T1000 (cell line): ENCODE measurements around the gene PPP2R1B.

ENCODE experiments used
- DNase-seq: peaks from one replicate; lab custom pipeline; 2025; ENCODE audit warnings: mixed read lengths; lab: John Stamatoyannopoulos, UW

The PPP2R1B gene

GRCh38 chr11:111748035-111748804 is 18.0 kb downstream of the PPP2R1B start:
- DNase-seq, result no peak

GRCh38 chr11:111745719-111746504 is 20.3 kb downstream of the PPP2R1B start:
- DNase-seq, result no peak

GRCh38 chr11:111743700-111744099 is 22.5 kb downstream of the PPP2R1B start:
- DNase-seq, result no peak

GRCh38 chr11:111741751-111742150 is 24.4 kb downstream of the PPP2R1B start:
- no peak for DNase-seq

- no peak for DNase-seq
These were observed 26.9 kb downstream of the PPP2R1B start for GRCh38 chr11:111739299-111739698.

- DNase-seq, result no peak
These were observed 28.6 kb downstream of the PPP2R1B start for GRCh38 chr11:111737444-111738210.

- DNase-seq, result no peak
These were observed 29.4 kb downstream of the PPP2R1B start for GRCh38 chr11:111736621-111737443.

GRCh38 chr11:111736181-111736590 is 30.0 kb downstream of the PPP2R1B start:
- DNase-seq, result no peak

- peak; percentile 79 for DNase-seq
These were observed 30.7 kb downstream of the PPP2R1B start for GRCh38 chr11:111735262-111736116.

- no peak for DNase-seq
These were observed 31.3 kb downstream of the PPP2R1B start for GRCh38 chr11:111734954-111735261.

- no peak for DNase-seq
These were observed 31.9 kb downstream of the PPP2R1B start for GRCh38 chr11:111734101-111734953.

- no peak for DNase-seq
These were observed 32.5 kb downstream of the PPP2R1B start for GRCh38 chr11:111733611-111734088.

GRCh38 chr11:111733016-111733415 is 33.2 kb downstream of the PPP2R1B start:
- DNase-seq, result peak; percentile 47

- DNase-seq, result no peak
These were observed 34.4 kb downstream of the PPP2R1B start for GRCh38 chr11:111731821-111732220.

GRCh38 chr11:111730871-111731591 is 35.2 kb downstream of the PPP2R1B start:
- DNase-seq, result no peak

GRCh38 chr11:111729831-111730311 is 36.3 kb downstream of the PPP2R1B start:
- no peak for DNase-seq

GRCh38 chr11:111729071-111729830 is 36.9 kb downstream of the PPP2R1B start:
- DNase-seq, result no peak

- no peak for DNase-seq
These were observed 38.8 kb downstream of the PPP2R1B start for GRCh38 chr11:111727431-111727830.
